Endodermal cell (in vitro differentiated cells): ENCODE data around the gene CAPN9. TPM values are rescaled to one million over a fixed set of nuclear protein-coding genes. Genes with fewer than 3 reads are reported as not detected.

ENCODE experiments used
- DNase-seq: peaks from one replicate; pipeline ENCODE4 v3.0.0-alpha.2; 2017
- H3K27ac ChIP-seq: 2 replicates; pipeline ENCODE4 v1.5.1; 2013; ENCODE audit warnings: mild to moderate bottlenecking, low read depth, low read length, moderate library complexity
- H3K27me3 ChIP-seq: 2 replicates; pipeline ENCODE4 v1.6.1; 2013; ENCODE audit warnings: mild to moderate bottlenecking, low read length, moderate library complexity; ENCODE audit not compliant: insufficient read depth, control insufficient read depth, poor library complexity, severe bottlenecking
- H3K36me3 ChIP-seq: 2 replicates; pipeline ENCODE4 v1.7.0; 2013; ENCODE audit warnings: mild to moderate bottlenecking, low read length, moderate library complexity; ENCODE audit not compliant: control insufficient read depth, insufficient read depth
- H3K4me1 ChIP-seq: one replicate; pipeline ENCODE4 v1.7.0; 2013; ENCODE audit warnings: low read length; ENCODE audit not compliant: control insufficient read depth, insufficient read depth
- H3K4me3 ChIP-seq: 2 replicates; pipeline ENCODE4 v1.5.1; 2013; ENCODE audit warnings: mild to moderate bottlenecking, low read length, moderate library complexity
- H3K9ac ChIP-seq: 2 replicates; pipeline ENCODE4 v1.6.1; 2013; ENCODE audit warnings: mild to moderate bottlenecking, low read length, moderate library complexity; ENCODE audit not compliant: poor library complexity, severe bottlenecking; ENCODE audit errors: extremely low read depth
- H3K9me3 ChIP-seq: 2 replicates; pipeline ENCODE4 v1.6.1; 2013; ENCODE audit warnings: mild to moderate bottlenecking, low read length, moderate library complexity; ENCODE audit not compliant: control insufficient read depth
- H3K27ac Mint-ChIP-seq: 2 replicates; pipeline ENCODE4 v1.8.0; 2020; ENCODE audit warnings: mixed read lengths
- H3K27me3 Mint-ChIP-seq: 2 replicates; pipeline ENCODE4 v1.8.0; 2021; ENCODE audit warnings: mild to moderate bottlenecking, mixed read lengths; ENCODE audit not compliant: insufficient read depth
- H3K36me3 Mint-ChIP-seq: 2 replicates; pipeline ENCODE4 v1.8.0; 2020; ENCODE audit warnings: low read depth, mixed read lengths
- H3K4me1 Mint-ChIP-seq: 2 replicates; pipeline ENCODE4 v1.8.0; 2020; ENCODE audit warnings: mixed read lengths
- H3K4me3 Mint-ChIP-seq: 2 replicates; pipeline ENCODE4 v1.8.0; 2020; ENCODE audit warnings: mild to moderate bottlenecking, moderate library complexity, mixed read lengths
- H3K9me3 Mint-ChIP-seq: 2 replicates; pipeline ENCODE4 v1.8.0; 2020; ENCODE audit warnings: mild to moderate bottlenecking, mixed read lengths
- CTCF ChIP-seq: fragments of 200-600 bp; sonication (generic); conservative IDR thresholded peaks from 2 replicates; pipeline ENCODE4 v1.5.0; 2021; ENCODE audit warnings: antibody characterized with exemption, mild to moderate bottlenecking
- WGBS, 2 experiments: methylation state at CpG; one replicate each; pipeline versions ENCODE4 v1.1.5 to v1.1.7; 2013; ENCODE audit warnings: missing lambda C conversion rate in 2 of 2, mixed read lengths in 1 of 2; ENCODE audit not compliant: insufficient coverage in 1 of 2, insufficient read length in 1 of 2; 5-methylcytosine and 5-hydroxymethylcytosine counted together
- total RNA-seq, 2 donors: library from RNA; stranded (reverse); fragmentation: NEBNext Ultra II Directional in 1 of 2; extraction: Animal tissue kit (Norgen Biotek cat#: 25700) in 1 of 2; gene quantifications; 2 replicates in 1 of 2; 3 replicates in 1 of 2; pipeline ENCODE4 v1.2.1, GENCODE V29; 2021

Gene CAPN9
- total RNA-seq, 2 donors from 2014 or later: 1.1 TPM

- no peaks in the 10 kb centered on the region for H3K9me3 ChIP-seq
- no peak for DNase-seq
- Mint-ChIP-seq H3K36me3 (no peaks in the 10 kb centered on the region), H3K27ac (peak overlapping the region; percentile 58), H3K4me3 (no peak overlapping the region), H3K4me1 (peaks cover 41% of the 10 kb centered on the region), H3K27me3 (no peaks in the 10 kb centered on the region), H3K9me3 (no peaks in the 10 kb centered on the region)
- H3K9ac ChIP-seq: no peak overlapping the region
- H3K4me3 ChIP-seq: no peak overlapping the region
- 96% methylated on average over 5 of the region's 5 CpGs; no CpG with 5 or more reads in 1 of the 2 experiments for WGBS, 2 experiments
- H3K4me1 ChIP-seq: peaks cover 10% of the 10 kb centered on the region
- no peak overlapping the region for H3K27ac ChIP-seq
- H3K27me3 ChIP-seq: no peaks in the 10 kb centered on the region
- TF ChIP-seq CTCF: no peak
- H3K36me3 ChIP-seq: no peaks in the 10 kb centered on the region
These were observed 3.4 kb downstream of the CAPN9 start for GRCh38 chr1:230750576-230750975.

- no peaks in the 10 kb centered on the region for H3K27me3 Mint-ChIP-seq
- no peaks in the 10 kb centered on the region for H3K9me3 Mint-ChIP-seq
- Histone ChIP-seq H3K9ac (no peak overlapping the region), H3K27me3 (no peaks in the 10 kb centered on the region), H3K9me3 (no peaks in the 10 kb centered on the region), H3K4me1 (peaks cover 10% of the 10 kb centered on the region), H3K4me3 (no peak overlapping the region), H3K27ac (no peak overlapping the region), H3K36me3 (no peaks in the 10 kb centered on the region)
- 83 to 88% methylated on average over 5 to 6 of the region's 6 CpGs for WGBS, 2 experiments
- H3K4me1 Mint-ChIP-seq: peaks cover 41% of the 10 kb centered on the region
- TF ChIP-seq CTCF: no peak
- peak overlapping the region; percentile 19 for H3K27ac Mint-ChIP-seq
- H3K4me3 Mint-ChIP-seq: no peak overlapping the region
- no peaks in the 10 kb centered on the region for H3K36me3 Mint-ChIP-seq
- no peak for DNase-seq
These were observed 3.9 kb downstream of the CAPN9 start for GRCh38 chr1:230750986-230751625.

GRCh38 chr1:230752407-230752806 lies 5.2 kb downstream of the CAPN9 start:
- peak overlapping the region; percentile 89 for H3K27ac Mint-ChIP-seq
- H3K9me3 ChIP-seq: no peaks in the 10 kb centered on the region
- no peak overlapping the region for H3K9ac ChIP-seq
- TF ChIP-seq CTCF: no peak
- no peak overlapping the region for H3K4me3 ChIP-seq
- H3K27ac ChIP-seq: no peak overlapping the region
- peak; percentile 77 for DNase-seq
- H3K4me3 Mint-ChIP-seq: no peak overlapping the region
- WGBS, 2 experiments: 64 to 83% methylated on average over 3 to 6 of the region's 6 CpGs
- H3K9me3 Mint-ChIP-seq: no peaks in the 10 kb centered on the region
- no peaks in the 10 kb centered on the region for H3K27me3 ChIP-seq
- peaks cover 39% of the 10 kb centered on the region for H3K4me1 Mint-ChIP-seq
- no peaks in the 10 kb centered on the region for H3K36me3 ChIP-seq
- H3K4me1 ChIP-seq: peaks cover 10% of the 10 kb centered on the region
- H3K27me3 Mint-ChIP-seq: no peaks in the 10 kb centered on the region
- H3K36me3 Mint-ChIP-seq: no peaks in the 10 kb centered on the region
